Astrocyte (in vitro differentiated cells and primary cell): ENCODE measurements around the gene CACNB2. TPM values are rescaled to one million over a fixed set of nuclear protein-coding genes. Genes with fewer than 3 reads are reported as not detected.

Experiments
- DNase-seq: peaks from one replicate; pipeline ENCODE4 v3.0.0-alpha.2; 2010; ENCODE audit warnings: low read depth
- FAIRE-seq: peaks from 2 replicates; lab custom pipeline; 2011; peaks lifted over from hg19 to GRCh38; lab: Jason Lieb, UNC
- H2AFZ ChIP-seq: 2 replicates; pipeline ENCODE4 v1.6.0; 2012; ENCODE audit warnings: low read depth, low read length, inconsistent platforms
- H3K27ac ChIP-seq: 2 replicates; pipeline ENCODE4 v1.5.1; 2011; ENCODE audit warnings: low read depth, low read length, inconsistent platforms
- H3K27me3 ChIP-seq: 2 replicates; pipeline ENCODE4 v1.6.0; 2011; ENCODE audit warnings: low read length, inconsistent platforms; ENCODE audit not compliant: insufficient read depth
- H3K36me3 ChIP-seq: 2 replicates; pipeline ENCODE4 v1.5.1; 2011; ENCODE audit warnings: low read length, inconsistent platforms; ENCODE audit not compliant: insufficient read depth
- H3K4me1 ChIP-seq: 2 replicates; pipeline ENCODE4 v1.5.1; 2011; ENCODE audit warnings: low read length, inconsistent platforms; ENCODE audit not compliant: insufficient read depth
- H3K4me2 ChIP-seq: 2 replicates; pipeline ENCODE4 v1.6.0; 2012; ENCODE audit warnings: low read length, inconsistent platforms
- H3K4me3 ChIP-seq: 2 replicates; pipeline ENCODE4 v1.5.1; 2011; ENCODE audit warnings: low read depth, mild to moderate bottlenecking, low read length, inconsistent platforms; ENCODE audit not compliant: insufficient read depth
- H3K79me2 ChIP-seq: 2 replicates; pipeline ENCODE4 v1.6.0; 2012; ENCODE audit warnings: mild to moderate bottlenecking, low read length, inconsistent platforms; ENCODE audit not compliant: insufficient read depth
- H3K9ac ChIP-seq: 2 replicates; pipeline ENCODE4 v1.6.0; 2012; ENCODE audit warnings: mild to moderate bottlenecking, low read length, inconsistent platforms
- H3K9me3 ChIP-seq: 2 replicates; pipeline ENCODE4 v1.5.1; 2012; ENCODE audit warnings: low read depth, mild to moderate bottlenecking, low read length, inconsistent platforms; ENCODE audit not compliant: insufficient read depth
- H4K20me1 ChIP-seq: 2 replicates; pipeline ENCODE4 v1.6.0; 2012; ENCODE audit warnings: low read length, inconsistent platforms; ENCODE audit not compliant: insufficient read depth
- H3K27ac Mint-ChIP-seq: one replicate; pipeline ENCODE4 v1.8.0; 2021; ENCODE audit warnings: mild to moderate bottlenecking, mixed read lengths; ENCODE audit not compliant: unreplicated experiment
- H3K27me3 Mint-ChIP-seq: one replicate; pipeline ENCODE4 v1.8.0; 2021; ENCODE audit warnings: low read depth, mixed read lengths; ENCODE audit not compliant: unreplicated experiment
- H3K36me3 Mint-ChIP-seq: one replicate; pipeline ENCODE4 v1.8.0; 2021; ENCODE audit warnings: low read depth, mixed read lengths; ENCODE audit not compliant: unreplicated experiment
- H3K4me1 Mint-ChIP-seq: one replicate; pipeline ENCODE4 v1.8.0; 2021; ENCODE audit warnings: low read depth, mixed read lengths; ENCODE audit not compliant: unreplicated experiment
- H3K4me3 Mint-ChIP-seq: one replicate; pipeline ENCODE4 v1.8.0; 2021; ENCODE audit warnings: mild to moderate bottlenecking, moderate library complexity, mixed read lengths; ENCODE audit not compliant: unreplicated experiment
- H3K9me3 Mint-ChIP-seq: one replicate; pipeline ENCODE4 v1.8.0; 2021; ENCODE audit warnings: mild to moderate bottlenecking, mixed read lengths; ENCODE audit not compliant: unreplicated experiment
- EZH2 ChIP-seq: IDR thresholded peaks from 2 replicates; pipeline ENCODE4 v1.6.1; 2012; ENCODE audit warnings: mild to moderate bottlenecking, low read length, inconsistent platforms; ENCODE audit not compliant: insufficient read depth
- total RNA-seq: library from RNA; stranded (reverse); gene quantifications from 2 replicates; pipeline ENCODE4 v1.2.1, GENCODE V29; 2021
- TF ChIP-seq, protein P1 (sequence below): IDR thresholded peaks from 2 replicates; pipeline ENCODE4 v1.5.1; 2011; ENCODE audit warnings: low read depth, mild to moderate bottlenecking, inconsistent platforms, low read length, moderate library complexity; ENCODE audit not compliant: insufficient read depth

CACNB2 gene
- total RNA-seq, 1 donor from 2014 or later, result 0.66 TPM

- Histone ChIP-seq H4K20me1 (no peaks in the 10 kb centered on the region), H3K79me2 (no peaks in the 10 kb centered on the region), H3K27me3 (no peaks in the 10 kb centered on the region), H3K36me3 (no peaks in the 10 kb centered on the region), H3K27ac (no peak overlapping the region), H3K4me2 (no peak overlapping the region), H3K9me3 (peaks cover 14% of the 10 kb centered on the region), H3K4me3 (no peak overlapping the region), H2AFZ (no peak overlapping the region), H3K9ac (no peak overlapping the region), H3K4me1 (no peaks in the 10 kb centered on the region)
- no peak overlapping the region for H3K4me3 Mint-ChIP-seq
- H3K27me3 Mint-ChIP-seq, result no peaks in the 10 kb centered on the region
- TF ChIP-seq, protein P1, sequence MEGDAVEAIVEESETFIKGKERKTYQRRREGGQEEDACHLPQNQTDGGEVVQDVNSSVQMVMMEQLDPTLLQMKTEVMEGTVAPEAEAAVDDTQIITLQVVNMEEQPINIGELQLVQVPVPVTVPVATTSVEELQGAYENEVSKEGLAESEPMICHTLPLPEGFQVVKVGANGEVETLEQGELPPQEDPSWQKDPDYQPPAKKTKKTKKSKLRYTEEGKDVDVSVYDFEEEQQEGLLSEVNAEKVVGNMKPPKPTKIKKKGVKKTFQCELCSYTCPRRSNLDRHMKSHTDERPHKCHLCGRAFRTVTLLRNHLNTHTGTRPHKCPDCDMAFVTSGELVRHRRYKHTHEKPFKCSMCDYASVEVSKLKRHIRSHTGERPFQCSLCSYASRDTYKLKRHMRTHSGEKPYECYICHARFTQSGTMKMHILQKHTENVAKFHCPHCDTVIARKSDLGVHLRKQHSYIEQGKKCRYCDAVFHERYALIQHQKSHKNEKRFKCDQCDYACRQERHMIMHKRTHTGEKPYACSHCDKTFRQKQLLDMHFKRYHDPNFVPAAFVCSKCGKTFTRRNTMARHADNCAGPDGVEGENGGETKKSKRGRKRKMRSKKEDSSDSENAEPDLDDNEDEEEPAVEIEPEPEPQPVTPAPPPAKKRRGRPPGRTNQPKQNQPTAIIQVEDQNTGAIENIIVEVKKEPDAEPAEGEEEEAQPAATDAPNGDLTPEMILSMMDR, result no peak
- TF ChIP-seq EZH2, result no peak
- DNase-seq (no peak), FAIRE-seq (no peak)
- H3K36me3 Mint-ChIP-seq, result no peaks in the 10 kb centered on the region
- H3K9me3 Mint-ChIP-seq, result no peaks in the 10 kb centered on the region
- H3K27ac Mint-ChIP-seq, result no peak overlapping the region
- no peaks in the 10 kb centered on the region for H3K4me1 Mint-ChIP-seq
Observed at GRCh38 chr10:18561861-18562551, 421.8 kb downstream of the CACNB2 start.

GRCh38 chr10:18563003-18563726 lies 422.9 kb downstream of the CACNB2 start:
- Histone ChIP-seq H3K4me1 (no peaks in the 10 kb centered on the region), H3K4me2 (no peak overlapping the region), H3K9ac (no peak overlapping the region), H3K27me3 (no peaks in the 10 kb centered on the region), H3K4me3 (no peak overlapping the region), H3K9me3 (peaks cover 11% of the 10 kb centered on the region), H3K79me2 (no peaks in the 10 kb centered on the region), H2AFZ (no peak overlapping the region), H4K20me1 (no peaks in the 10 kb centered on the region), H3K27ac (no peak overlapping the region), H3K36me3 (no peaks in the 10 kb centered on the region)
- DNase-seq (no peak), FAIRE-seq (no peak)
- H3K4me3 Mint-ChIP-seq, result no peak overlapping the region
- TF ChIP-seq, protein P1, result no peak
- TF ChIP-seq EZH2, result no peak
- no peak overlapping the region for H3K27ac Mint-ChIP-seq
- no peaks in the 10 kb centered on the region for H3K36me3 Mint-ChIP-seq
- no peaks in the 10 kb centered on the region for H3K9me3 Mint-ChIP-seq
- H3K27me3 Mint-ChIP-seq, result no peaks in the 10 kb centered on the region
- no peaks in the 10 kb centered on the region for H3K4me1 Mint-ChIP-seq

- H3K27me3 ChIP-seq, result no peaks in the 10 kb centered on the region
- H4K20me1 ChIP-seq, result no peaks in the 10 kb centered on the region
- H3K9ac ChIP-seq, result no peak overlapping the region
- no peak overlapping the region for H3K27ac ChIP-seq
- H3K79me2 ChIP-seq, result no peaks in the 10 kb centered on the region
- H3K4me1 ChIP-seq, result no peaks in the 10 kb centered on the region
- no peak for FAIRE-seq
- H3K36me3 Mint-ChIP-seq, result no peaks in the 10 kb centered on the region
- H3K4me3 ChIP-seq, result no peak overlapping the region
- H3K9me3 Mint-ChIP-seq, result no peaks in the 10 kb centered on the region
- TF ChIP-seq, protein P1, result no peak
- TF ChIP-seq EZH2, result no peak
- H3K4me1 Mint-ChIP-seq, result no peaks in the 10 kb centered on the region
- H3K9me3 ChIP-seq, result peaks cover 13% of the 10 kb centered on the region
- H3K27ac Mint-ChIP-seq, result no peak overlapping the region
- no peak overlapping the region for H2AFZ ChIP-seq
- no peak overlapping the region for H3K4me3 Mint-ChIP-seq
- H3K4me2 ChIP-seq, result no peak overlapping the region
- no peak for DNase-seq
- no peaks in the 10 kb centered on the region for H3K36me3 ChIP-seq
- no peaks in the 10 kb centered on the region for H3K27me3 Mint-ChIP-seq
Observed at GRCh38 chr10:18565006-18565405, 424.8 kb downstream of the CACNB2 start.
